Thyroid gland (tissue), 4 donors: Measurements from ENCODE around the gene COMMD6. TPM values are rescaled to one million over a fixed set of nuclear protein-coding genes. Genes with fewer than 3 reads are reported as not detected.
"Not testable (repeated sequence)": the region's sequence is repeated elsewhere in the genome, so short reads cannot be mapped to it uniquely, and the experiment has no call there.

Experiments
- DNase-seq, 2 donors: peaks; one replicate each; pipeline ENCODE4 v3.0.0-alpha.2; 2019
- H3K27ac ChIP-seq, 3 donors: fragments of 200-600 bp; sonication (generic); 1 replicate in 2 of 3; 2 replicates in 1 of 3; pipeline ENCODE4 v1.5.1; 2016 to 2019; ENCODE audit warnings: mild to moderate bottlenecking in 1 of 3, moderate library complexity in 1 of 3
- H3K27me3 ChIP-seq: fragments of 200-600 bp; sonication (generic); one replicate; pipeline ENCODE4 v1.5.1; 2019
- H3K36me3 ChIP-seq, 2 donors: fragments of 200-600 bp; sonication (generic); one replicate each; pipeline ENCODE4 v1.5.1; 2016 to 2019
- H3K4me1 ChIP-seq, 2 donors: fragments of 200-600 bp; sonication (generic); one replicate each; pipeline ENCODE4 v1.5.1; 2017 to 2019
- H3K4me3 ChIP-seq, 3 donors: fragments of 200-600 bp; sonication (generic); replicated peaks in 1 of 3; 1 replicate in 2 of 3; 2 replicates in 1 of 3; pipeline ENCODE4 v1.5.1; 2016; ENCODE audit warnings: mild to moderate bottlenecking in 1 of 3
- H3K9me3 ChIP-seq: fragments of 200-600 bp; sonication (generic); one replicate; pipeline ENCODE4 v1.5.1; 2017
- CTCF ChIP-seq, 6 experiments: fragments of 200-600 bp in 3 of 6; fragments of 450-650 bp in 3 of 6; sonication (generic) in 3 of 6; IDR thresholded peaks; one replicate each; pipeline ENCODE4 v1.5.1; 2016 to 2019; ENCODE audit warnings: antibody characterized with exemption in 6 of 6, mild to moderate bottlenecking in 2 of 6, inconsistent platforms in 1 of 6, moderate library complexity in 1 of 6
- POLR2A ChIP-seq, 2 donors: fragments of 450-650 bp; IDR thresholded peaks; one replicate each; pipeline ENCODE4 v1.6.1; 2017; ENCODE audit warnings: antibody characterized with exemption in 2 of 2, mild to moderate bottlenecking in 2 of 2, moderate library complexity in 1 of 2
- WGBS, 2 donors: methylation state at CpG; one replicate each; pipeline ENCODE4 v1.1.5; 2017; 5-methylcytosine and 5-hydroxymethylcytosine counted together
- intact Hi-C: fragments of 100-400 bp; cut with DNase I; formaldehyde crosslinking; loops from one replicate; pipeline ENCODE4 v1.15.1; 2023
- total RNA-seq, 4 donors: library from RNA; depleted of rRNA; stranded (reverse); fragments of >200 nt; gene quantifications; one replicate each; pipeline ENCODE4 v1.2.3, GENCODE V29; 2016

The COMMD6 gene
- total RNA-seq, 4 donors from 2014 or later, result 84.6 to 1,117 (median 185) TPM

GRCh38 chr13:75547917-75548316 is 10.3 kb upstream of the COMMD6 start:
- 93% methylated on average over 3 of the region's 3 CpGs for WGBS, 2 donors
- H3K36me3 ChIP-seq, result no peaks in the 10 kb centered on the region
- TF ChIP-seq CTCF (IDR thresholded peaks at IDR 0.05) (no peak), POLR2A (IDR thresholded peaks at IDR 0.05) (no peak)
- no peaks in the 10 kb centered on the region for H3K9me3 ChIP-seq
- no peaks in the 10 kb centered on the region for H3K27me3 ChIP-seq
- no peak for DNase-seq
- intact Hi-C loops, result loop anchor here (10.0 kb wide), 1 partner anchor 63 kb away; the partner anchor contains the start of gene TBC1D4
- H3K4me3 ChIP-seq, result no peak overlapping the region
- peaks cover 31 to 35% of the 10 kb centered on the region in 2 donors for H3K4me1 ChIP-seq
- H3K27ac ChIP-seq, result no peak overlapping the region

- not testable (repeated sequence) for H3K36me3 ChIP-seq, H3K4me3 ChIP-seq, H3K9me3 ChIP-seq, H3K27me3 ChIP-seq
- WGBS, 2 donors, result 84 to 85% methylated on average over 14 of the region's 14 CpGs
- peak overlapping the region; percentile 68 to 89 (median 80) for H3K27ac ChIP-seq
- peak; percentile 17 to 20 for DNase-seq
- intact Hi-C loops, result loop anchor here (10.0 kb wide), 1 partner anchor 61 kb away; the partner anchor contains the start of gene TBC1D4
- H3K4me1 ChIP-seq, result peaks cover 20 to 21% of the 10 kb centered on the region in 2 donors
These were observed 7.7 kb upstream of the COMMD6 start for GRCh38 chr13:75545386-75545785.

- intact Hi-C loops, result loop anchor here (10.0 kb wide), 1 partner anchor 60 kb away; the partner anchor contains the start of gene TBC1D4
- H3K27ac ChIP-seq, result peak overlapping the region; percentile 76 to 89 (median 80)
- H3K4me1 ChIP-seq, result peaks cover 17 to 21% of the 10 kb centered on the region in 2 donors
- H3K27me3 ChIP-seq, result no peaks in the 10 kb centered on the region
- WGBS, 2 donors, result 47 to 52% methylated on average over 10 of the region's 10 CpGs
- no peaks in the 10 kb centered on the region for H3K9me3 ChIP-seq
- no peaks in the 10 kb centered on the region for H3K36me3 ChIP-seq
- DNase-seq, result peak; percentile 81 to 82
- no peak overlapping the region for H3K4me3 ChIP-seq
- TF ChIP-seq POLR2A (IDR thresholded peaks at IDR 0.05) (no peak), CTCF (IDR thresholded peaks at IDR 0.05) (no peak)
These were observed 7.2 kb upstream of the COMMD6 start for GRCh38 chr13:75544681-75545330.

GRCh38 chr13:75541961-75542360 is 4.3 kb upstream of the COMMD6 start:
- H3K4me1 ChIP-seq, result peaks cover 18 to 20% of the 10 kb centered on the region in 2 donors
- H3K9me3 ChIP-seq, result no peaks in the 10 kb centered on the region
- DNase-seq, result no peak
- H3K27me3 ChIP-seq, result no peaks in the 10 kb centered on the region
- WGBS, 2 donors, result 91 to 95% methylated on average over 1 of the region's 1 CpG
- no peaks in the 10 kb centered on the region for H3K36me3 ChIP-seq
- no peak overlapping the region for H3K4me3 ChIP-seq
- H3K27ac ChIP-seq, result no peak overlapping the region
- no peak for TF ChIP-seq POLR2A (IDR thresholded peaks at IDR 0.05)
- TF ChIP-seq CTCF (IDR thresholded peaks at IDR 0.05), result no peak
- intact Hi-C loops, result loop anchor here (10.0 kb wide), 1 partner anchor 57 kb away; the partner anchor contains the start of gene TBC1D4

- H3K9me3 ChIP-seq, result no peaks in the 10 kb centered on the region
- no peak overlapping the region for H3K27ac ChIP-seq
- 92 to 93% methylated on average over 4 of the region's 4 CpGs for WGBS, 2 donors
- peaks cover 25 to 26% of the 10 kb centered on the region in 2 donors for H3K4me1 ChIP-seq
- no peaks in the 10 kb centered on the region for H3K27me3 ChIP-seq
- H3K4me3 ChIP-seq, result no peak overlapping the region
- DNase-seq, result no peak
- no peaks in the 10 kb centered on the region for H3K36me3 ChIP-seq
- TF ChIP-seq CTCF (IDR thresholded peaks at IDR 0.05) (no peak), POLR2A (IDR thresholded peaks at IDR 0.05) (no peak)
- intact Hi-C loops, result loop anchor here (10.0 kb wide), 1 partner anchor 56 kb away; the partner anchor contains the start of gene TBC1D4
These were observed 3.6 kb upstream of the COMMD6 start for GRCh38 chr13:75541287-75541686.
